AG04449 (cell line): ENCODE results near the gene ODAD3.

Source experiments
- CTCF ChIA-PET: fragments of 350-600 bp; formaldehyde crosslinking; extraction: SDS; loops from one replicate; lab custom pipeline; 2021; ENCODE audit warnings: antibody characterized with exemption; lab: Yijun Ruan, JAX
- POLR2A ChIA-PET: fragments of 400-600, 350-600 bp; formaldehyde crosslinking; extraction: SDS; loops from one replicate; lab custom pipeline; 2020; ENCODE audit warnings: antibody characterized with exemption, inconsistent platforms; lab: Yijun Ruan, JAX
- DNase-seq: peaks from one replicate; pipeline ENCODE4 v3.0.0-alpha.2; 2010; ENCODE audit warnings: low read depth, low spot score
- H3K4me3 ChIP-seq: 2 replicates; pipeline ENCODE4 v1.5.1; 2011; ENCODE audit warnings: low read depth, mild to moderate bottlenecking, control low read depth, low read length
- CTCF ChIP-seq: IDR thresholded peaks from one replicate; pipeline ENCODE4 v1.5.1; 2011; ENCODE audit warnings: mild to moderate bottlenecking, moderate library complexity, low read length, control low read depth, inconsistent platforms; ENCODE audit not compliant: insufficient read depth; ENCODE audit errors: missing control alignments

ODAD3 gene

GRCh38 chr19:11390933-11391680 lies 43.8 kb downstream of the ODAD3 start:
- no peak for TF ChIP-seq CTCF
- no peak overlapping the region for H3K4me3 ChIP-seq
- POLR2A ChIA-PET = interaction anchor here (0.9 kb wide), 1 partner anchor 10 kb away, joined by 4 read pairs; no protein-coding TSS in a partner anchor
- no peak for DNase-seq
- CTCF ChIA-PET = interaction anchor here (1.0 to 4.1 kb wide), 3 partner anchors 10 to 13 kb away, joined by 3 to 45 read pairs (median 4); no protein-coding TSS in a partner anchor

GRCh38 chr19:11390359-11390758 lies 44.6 kb downstream of the ODAD3 start:
- no peak for TF ChIP-seq CTCF
- ChIA-PET POLR2A (interaction anchor here (0.9 kb wide), 1 partner anchor 9 kb away, joined by 4 read pairs; no protein-coding TSS in a partner anchor), CTCF (interaction anchor here (0.8 to 4.1 kb wide), 4 partner anchors 9 to 97 kb away, joined by 3 to 45 read pairs (median 4); partner anchors contain the start of gene SWSAP1)
- H3K4me3 ChIP-seq = no peak overlapping the region
- no peak for DNase-seq

GRCh38 chr19:11387162-11388034 lies 47.5 kb downstream of the ODAD3 start:
- H3K4me3 ChIP-seq = no peak overlapping the region
- CTCF ChIA-PET = interaction anchor here (0.6 to 1.1 kb wide), 2 partner anchors 28 to 134 kb away, joined by 3 to 4 read pairs; no protein-coding TSS in a partner anchor
- POLR2A ChIA-PET = interaction anchor here (0.6 kb wide), 1 partner anchor 74 kb away, joined by 3 read pairs; no protein-coding TSS in a partner anchor
- no peak for DNase-seq
- TF ChIP-seq CTCF = no peak

DNA sequence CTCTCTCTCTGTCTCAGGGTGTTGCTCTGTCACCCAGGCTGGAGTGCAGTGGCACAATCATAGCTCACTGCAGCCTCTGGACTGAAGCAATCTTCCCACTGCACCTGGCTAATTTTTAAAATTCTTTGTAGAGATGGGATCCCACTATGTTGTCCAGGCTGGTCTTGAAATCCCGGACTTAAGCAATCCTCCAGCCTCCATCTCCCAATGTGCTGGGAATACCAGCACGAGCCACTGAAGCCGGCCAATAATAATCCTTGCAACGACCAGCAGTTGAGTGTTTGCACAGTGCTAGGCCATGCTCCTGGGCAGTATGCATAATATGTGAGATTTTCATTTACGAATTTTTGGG lies 50.2 kb downstream of the ODAD3 start:
- CTCF ChIA-PET = interaction anchor here (1.3 kb wide), 1 partner anchor 58 kb away, joined by 3 read pairs; no protein-coding TSS in a partner anchor
- H3K4me3 ChIP-seq = no peak overlapping the region
- TF ChIP-seq CTCF = no peak
- DNase-seq = no peak
- POLR2A ChIA-PET = no interaction called here

- TF ChIP-seq CTCF = no peak
- POLR2A ChIA-PET = no interaction called here
- peak overlapping the region; percentile 38 for H3K4me3 ChIP-seq
- DNase-seq = no peak
- CTCF ChIA-PET = interaction anchor here (0.8 to 4.0 kb wide), 15 partner anchors 8 to 121 kb away, joined by 3 to 45 read pairs (median 4); partner anchors contain the start of genes ODAD3, PRKCSH and SWSAP1
Observed at GRCh38 chr19:11383706-11384048, 51.2 kb downstream of the ODAD3 start.
